ENCODE measurements around the gene TLE6. TPM values are rescaled to one million over a fixed set of nuclear protein-coding genes. Genes with fewer than 3 reads are reported as not detected.

TLE6 gene
- total and polyA plus RNA-seq, 2 donors (not counting 3 experiments of a cell fraction or from before 2014, with no cell fraction given), result 1.6 to 1.9 TPM

DNA sequence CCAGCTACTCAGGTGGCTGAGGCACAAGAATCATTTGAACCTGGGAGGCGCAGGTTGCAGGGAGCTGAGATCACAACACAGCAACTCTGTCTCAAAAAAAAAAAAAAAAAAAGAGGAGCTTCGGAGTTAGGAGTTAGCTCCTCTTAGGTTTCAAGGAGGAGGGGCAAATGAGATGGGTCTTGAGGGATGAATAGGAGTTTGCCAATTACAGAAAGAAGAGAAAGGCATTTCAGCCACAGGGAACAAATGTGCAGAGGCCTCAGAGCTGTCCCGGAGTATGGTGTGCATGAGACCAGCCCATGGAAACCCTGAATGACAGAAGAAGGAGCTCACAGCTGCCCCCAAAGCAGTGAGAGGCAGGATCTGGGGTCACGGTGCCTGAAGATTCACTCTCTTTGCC lies 27.2 kb downstream of the TLE6 start:
- Histone ChIP-seq H4K20me1 (replicated peaks; ENCODE audit: control insufficient read depth, extremely low read depth, insufficient read depth, low read length) (no peaks in the 10 kb centered on the region), H3K27me3 (ENCODE audit: control insufficient read depth in 2 of 2, insufficient read depth in 2 of 2, low read length in 2 of 2) (no peaks in the 10 kb centered on the region), H3K9me3 (replicated peaks; ENCODE audit: control insufficient read depth, insufficient read depth, low read length) (no peaks in the 10 kb centered on the region), H3K9me1 (replicated peaks; ENCODE audit: control insufficient read depth, extremely low read depth, insufficient read depth, low read length) (no peaks in the 10 kb centered on the region), H3K4me1 (ENCODE audit: control insufficient read depth, extremely low read depth, insufficient read depth, low read length) (no peaks in the 10 kb centered on the region), H3K9ac (replicated peaks; ENCODE audit: extremely low read depth, insufficient read depth, low read length) (no peak overlapping the region), H3K27ac (ENCODE audit: insufficient read depth, low read depth, low read length) (no peak overlapping the region), H3K36me3 (ENCODE audit: control insufficient read depth in 2 of 2, extremely low read depth in 1 of 2, insufficient read depth in 2 of 2, low read length in 2 of 2) (peaks cover 0 to 18% of the 10 kb centered on the region in 2 experiments), H3K4me2 (ENCODE audit: insufficient read depth, low read length) (no peak overlapping the region), H2AFZ (ENCODE audit: low read depth, low read length) (no peak overlapping the region), H3K79me2 (ENCODE audit: control insufficient read depth, insufficient read depth, low read length) (no peaks in the 10 kb centered on the region), H3K4me3 (replicated peaks in 1 of 3; ENCODE audit: insufficient read depth in 1 of 3, low read depth in 1 of 3, low read length in 3 of 3) (no peak overlapping the region)
- dilution Hi-C loops (cut with MboI; ENCODE audit: extremely low pct_ligation_motif_present, low sequenced_read_pairs) (no loop called here), intact Hi-C loops (cut with micrococcal nuclease) (no loop called here)
- FAIRE-seq (no peak), DNase-seq (ENCODE audit: low read depth, low spot score) (no peak)
- ChIA-PET CTCF (interaction anchor here (0.6 to 1.6 kb wide), 6 partner anchors 9 to 99 kb away, joined by 3 to 10 read pairs (median 4); no protein-coding TSS in a partner anchor), POLR2A (interaction anchor here (0.6 kb wide), 2 partner anchors 32 to 81 kb away, joined by 3 to 5 read pairs; no protein-coding TSS in a partner anchor)
- no peak for TF ChIP-seq FOS (IDR thresholded peaks at IDR 0.05; ENCODE audit: borderline replicate concordance, insufficient read depth, low read length)
- TF ChIP-seq GATA2 (IDR thresholded peaks at IDR 0.05; ENCODE audit: insufficient read depth, insufficient read length, low read depth, low read length), result no peak
- TF ChIP-seq CTCF (IDR thresholded peaks at IDR 0.05; ENCODE audit: extremely low read depth in 1 of 2, insufficient read depth in 1 of 2, low read depth in 1 of 2, low read length in 2 of 2), result no peak
- no peak for TF ChIP-seq JUN (IDR thresholded peaks at IDR 0.05; ENCODE audit: borderline replicate concordance, insufficient read depth, insufficient read length, low read depth)
- no peak for TF ChIP-seq POLR2A (IDR thresholded peaks at IDR 0.05; ENCODE audit: low read depth, low read length)
- no peak for TF ChIP-seq MYC (IDR thresholded peaks at IDR 0.05; ENCODE audit: low read depth, low read length)
- TF ChIP-seq POLR2AphosphoS5 (IDR thresholded peaks at IDR 0.05; ENCODE audit: insufficient read depth, low read depth, low read length), result no peak
- no peak for TF ChIP-seq EZH2 (IDR thresholded peaks at IDR 0.05; ENCODE audit: borderline replicate concordance, low read depth, low read length, severe bottlenecking)
- TF ChIP-seq MAX (IDR thresholded peaks at IDR 0.05; ENCODE audit: insufficient read depth, insufficient read length), result no peak
- no TSS peak for BruUV-seq (replicated peaks)

Measured in endothelial cell of umbilical vein (primary cell).